DND-41 (cell line): ENCODE measurements around the gene TSPEAR.

Experiments
- ATAC-seq: fragments of 200-7000 bp; cut with Tn5 transposase; 3 replicates; pipeline ENCODE4 v1.9.1; 2021; ENCODE audit warnings: low read depth; ENCODE audit not compliant: insufficient read depth
- DNase-seq: peaks from one replicate; pipeline ENCODE4 v3.0.0-alpha.2; 2020
- H2AFZ ChIP-seq: 2 replicates; pipeline ENCODE4 v1.6.0; 2012; ENCODE audit warnings: low read depth, low read length
- H3K27ac ChIP-seq: 2 replicates; pipeline ENCODE4 v1.5.1; 2012; ENCODE audit warnings: low read length, inconsistent platforms
- H3K27me3 ChIP-seq: fragments of 200-600 bp; sonication (generic); 2 replicates; pipeline ENCODE4 v1.6.0; 2012; ENCODE audit warnings: low read length, mild to moderate bottlenecking, inconsistent platforms; ENCODE audit not compliant: insufficient read depth, poor library complexity
- H3K36me3 ChIP-seq: 2 replicates; pipeline ENCODE4 v1.5.1; 2012; ENCODE audit warnings: low read length, inconsistent platforms; ENCODE audit not compliant: insufficient read depth
- H3K4me1 ChIP-seq: 2 replicates; pipeline ENCODE4 v1.5.1; 2012; ENCODE audit warnings: mild to moderate bottlenecking, low read length; ENCODE audit not compliant: insufficient read depth
- H3K4me2 ChIP-seq: 2 replicates; pipeline ENCODE4 v1.6.0; 2012; ENCODE audit warnings: mild to moderate bottlenecking, moderate library complexity, low read length, inconsistent platforms; ENCODE audit not compliant: insufficient read depth
- H3K4me3 ChIP-seq, 2 experiments: fragments of 200-600 bp in 1 of 2; shearing (Covaris generic) in 1 of 2; 2 replicates each; pipeline ENCODE4 v1.5.1; 2012 to 2016; ENCODE audit warnings: inconsistent platforms in 2 of 2, low read length in 2 of 2, mild to moderate bottlenecking in 2 of 2, low read depth in 1 of 2, moderate library complexity in 1 of 2
- H3K79me2 ChIP-seq: 2 replicates; pipeline ENCODE4 v1.6.0; 2012; ENCODE audit warnings: low read length, inconsistent platforms; ENCODE audit not compliant: insufficient read depth
- H3K9ac ChIP-seq: 2 replicates; pipeline ENCODE4 v1.6.0; 2012; ENCODE audit warnings: low read depth, mild to moderate bottlenecking, inconsistent platforms, low read length, moderate library complexity
- H3K9me3 ChIP-seq: 2 replicates; pipeline ENCODE4 v1.5.1; 2012; ENCODE audit warnings: low read length, moderate library complexity, mild to moderate bottlenecking, inconsistent platforms; ENCODE audit not compliant: insufficient read depth, severe bottlenecking
- H4K20me1 ChIP-seq: 2 replicates; pipeline ENCODE4 v1.6.0; 2012; ENCODE audit warnings: low read length; ENCODE audit not compliant: insufficient read depth
- CTCF ChIP-seq: IDR thresholded peaks from 2 replicates; pipeline ENCODE4 v1.5.1; 2012; ENCODE audit warnings: borderline replicate concordance, low read length, moderate library complexity, mild to moderate bottlenecking; ENCODE audit not compliant: poor library complexity, severe bottlenecking; ENCODE audit errors: extremely low read depth
- EZH2 ChIP-seq: IDR thresholded peaks from 3 replicates; pipeline ENCODE4 v1.6.1; 2012; ENCODE audit warnings: borderline replicate concordance, low read depth, mild to moderate bottlenecking, moderate library complexity, low read length, inconsistent platforms; ENCODE audit not compliant: severe bottlenecking

Gene TSPEAR

GRCh38 chr21:44475266-44475845, 236.0 kb downstream of the TSPEAR start:
- Histone ChIP-seq H3K36me3 (no peaks in the 10 kb centered on the region), H3K9me3 (no peaks in the 10 kb centered on the region), H4K20me1 (no peaks in the 10 kb centered on the region), H3K79me2 (no peaks in the 10 kb centered on the region), H3K4me2 (no peak overlapping the region), H3K27ac (no peak overlapping the region), H3K27me3 (no peaks in the 10 kb centered on the region), H3K9ac (no peak overlapping the region), H3K4me1 (no peaks in the 10 kb centered on the region), H2AFZ (no peak overlapping the region), H3K4me3 (no peak overlapping the region)
- TF ChIP-seq CTCF (no peak), EZH2 (no peak)
- DNase-seq (no peak), ATAC-seq (no peak)

- ATAC-seq = no peak
- H3K27me3 ChIP-seq = no peaks in the 10 kb centered on the region
- H3K36me3 ChIP-seq = no peaks in the 10 kb centered on the region
- no peaks in the 10 kb centered on the region for H4K20me1 ChIP-seq
- no peak overlapping the region for H3K27ac ChIP-seq
- no peak for DNase-seq
- no peak overlapping the region for H2AFZ ChIP-seq
- no peaks in the 10 kb centered on the region for H3K4me1 ChIP-seq
- no peaks in the 10 kb centered on the region for H3K9me3 ChIP-seq
- no peak overlapping the region for H3K4me3 ChIP-seq
- H3K79me2 ChIP-seq = no peaks in the 10 kb centered on the region
- TF ChIP-seq EZH2 = no peak
- no peak for TF ChIP-seq CTCF
- H3K4me2 ChIP-seq = no peak overlapping the region
- no peak overlapping the region for H3K9ac ChIP-seq
These were observed 237.3 kb downstream of the TSPEAR start for GRCh38 chr21:44473915-44474555.

GRCh38 chr21:44471996-44472395, 239.4 kb downstream of the TSPEAR start:
- Histone ChIP-seq H3K79me2 (no peaks in the 10 kb centered on the region), H3K27me3 (no peaks in the 10 kb centered on the region), H3K9me3 (no peaks in the 10 kb centered on the region), H4K20me1 (no peaks in the 10 kb centered on the region; the same call in 1 of the 2 replicates), H2AFZ (no peak overlapping the region), H3K9ac (no peak overlapping the region), H3K4me2 (no peak overlapping the region), H3K27ac (no peak overlapping the region), H3K36me3 (no peaks in the 10 kb centered on the region), H3K4me1 (no peaks in the 10 kb centered on the region), H3K4me3 (no peak overlapping the region)
- ATAC-seq (no peak), DNase-seq (no peak)
- no peak for TF ChIP-seq CTCF
- no peak for TF ChIP-seq EZH2
